ENCODE results near the gene ING2. TPM values are rescaled to one million over a fixed set of nuclear protein-coding genes. Genes with fewer than 3 reads are reported as not detected.
A peak's percentile ranks its signal among the peaks of the same experiment; 100 is the strongest.
"Not testable (repeated sequence)": the region's sequence is repeated elsewhere in the genome, so short reads cannot be mapped to it uniquely, and the experiment has no call there.

Gene ING2
- total RNA-seq, 1 experiment from 2014 or later, result 7.5 TPM

GRCh38 chr4:183469285-183469684, 35.6 kb upstream of the ING2 start:
- DNase-seq, result no peak
- H3K27me3 ChIP-seq (ENCODE audit: low read length), result no peaks in the 10 kb centered on the region
- H3K9ac ChIP-seq (ENCODE audit: low read length), result no peak overlapping the region
- no peaks in the 10 kb centered on the region for H3K9me3 ChIP-seq (ENCODE audit: low read length)
- H3K27ac ChIP-seq (ENCODE audit: low read length), result no peak overlapping the region
- no peaks in the 10 kb centered on the region for H3K36me3 ChIP-seq (ENCODE audit: insufficient read depth, low read length)
- no peak overlapping the region for H2AFZ ChIP-seq (ENCODE audit: low read length)
- H3K9me2 ChIP-seq (replicated peaks; ENCODE audit: insufficient read depth, low read length), result no peaks in the 10 kb centered on the region
- H4K20me1 ChIP-seq (ENCODE audit: insufficient read depth, low read depth, low read length), result no peaks in the 10 kb centered on the region
- no peaks in the 10 kb centered on the region for H3K79me2 ChIP-seq (ENCODE audit: low read length)
- no peak overlapping the region for H3K4me3 ChIP-seq (ENCODE audit: low read length)
- no peaks in the 10 kb centered on the region for H3K4me1 ChIP-seq (ENCODE audit: low read length)
- H3K4me2 ChIP-seq (ENCODE audit: low read depth, low read length, poor library complexity, severe bottlenecking), result no peak overlapping the region

- no peaks in the 10 kb centered on the region for H3K4me1 ChIP-seq (ENCODE audit: low read length)
- DNase-seq, result no peak
- H3K9me3 ChIP-seq (ENCODE audit: low read length), result no peaks in the 10 kb centered on the region
- H3K4me3 ChIP-seq (ENCODE audit: low read length), result no peak overlapping the region
- no peaks in the 10 kb centered on the region for H3K79me2 ChIP-seq (ENCODE audit: low read length)
- H3K27me3 ChIP-seq (ENCODE audit: low read length), result no peaks in the 10 kb centered on the region
- no peak overlapping the region for H3K4me2 ChIP-seq (ENCODE audit: low read depth, low read length, poor library complexity, severe bottlenecking)
- no peaks in the 10 kb centered on the region for H3K36me3 ChIP-seq (ENCODE audit: insufficient read depth, low read length)
- H3K27ac ChIP-seq (ENCODE audit: low read length), result no peak overlapping the region
- no peaks in the 10 kb centered on the region for H3K9me2 ChIP-seq (replicated peaks; ENCODE audit: insufficient read depth, low read length)
- no peaks in the 10 kb centered on the region for H4K20me1 ChIP-seq (ENCODE audit: insufficient read depth, low read depth, low read length)
- H2AFZ ChIP-seq (ENCODE audit: low read length), result no peak overlapping the region
- H3K9ac ChIP-seq (ENCODE audit: low read length), result no peak overlapping the region
Observed at GRCh38 chr4:183469936-183470335, 34.9 kb upstream of the ING2 start.

GRCh38 chr4:183470821-183471220, 34.0 kb upstream of the ING2 start:
- Histone ChIP-seq H3K4me3 (ENCODE audit: low read length) (no peak overlapping the region), H3K9me3 (ENCODE audit: low read length) (no peaks in the 10 kb centered on the region)

GRCh38 chr4:183471946-183472708, 32.7 kb upstream of the ING2 start:
- Histone ChIP-seq H3K9me2 (replicated peaks; ENCODE audit: insufficient read depth, low read length) (no peaks in the 10 kb centered on the region), H3K4me3 (ENCODE audit: low read length) (no peak overlapping the region), H3K27me3 (ENCODE audit: low read length) (no peaks in the 10 kb centered on the region), H3K9me3 (ENCODE audit: low read length) (no peaks in the 10 kb centered on the region), H2AFZ (ENCODE audit: low read length) (no peak overlapping the region), H3K9ac (ENCODE audit: low read length) (no peak overlapping the region), H3K79me2 (ENCODE audit: low read length) (no peaks in the 10 kb centered on the region), H4K20me1 (ENCODE audit: insufficient read depth, low read depth, low read length) (no peaks in the 10 kb centered on the region), H3K4me2 (ENCODE audit: low read depth, low read length, poor library complexity, severe bottlenecking) (no peak overlapping the region), H3K4me1 (ENCODE audit: low read length) (no peaks in the 10 kb centered on the region), H3K36me3 (ENCODE audit: insufficient read depth, low read length) (no peaks in the 10 kb centered on the region), H3K27ac (ENCODE audit: low read length) (no peak overlapping the region)
- DNase-seq, result peak; percentile 76

More at GRCh38 chr4:183470821-183471220, 34.0 kb upstream of the ING2 start:
- H3K9ac ChIP-seq (ENCODE audit: low read length), result no peak overlapping the region
- H2AFZ ChIP-seq (ENCODE audit: low read length), result no peak overlapping the region
- no peaks in the 10 kb centered on the region for H3K79me2 ChIP-seq (ENCODE audit: low read length)
- no peak overlapping the region for H3K4me2 ChIP-seq (ENCODE audit: low read depth, low read length, poor library complexity, severe bottlenecking)
- no peak for DNase-seq
- no peaks in the 10 kb centered on the region for H3K4me1 ChIP-seq (ENCODE audit: low read length)
- H3K9me2 ChIP-seq (replicated peaks; ENCODE audit: insufficient read depth, low read length), result no peaks in the 10 kb centered on the region
- no peak overlapping the region for H3K27ac ChIP-seq (ENCODE audit: low read length)
- no peaks in the 10 kb centered on the region for H4K20me1 ChIP-seq (ENCODE audit: insufficient read depth, low read depth, low read length)
- H3K36me3 ChIP-seq (ENCODE audit: insufficient read depth, low read length), result no peaks in the 10 kb centered on the region
- no peaks in the 10 kb centered on the region for H3K27me3 ChIP-seq (ENCODE audit: low read length)

- H3K9ac ChIP-seq (ENCODE audit: low read length), result no peak overlapping the region
- H3K36me3 ChIP-seq (ENCODE audit: insufficient read depth, low read length), result no peaks in the 10 kb centered on the region
- no peaks in the 10 kb centered on the region for H4K20me1 ChIP-seq (ENCODE audit: insufficient read depth, low read depth, low read length)
- no peaks in the 10 kb centered on the region for H3K79me2 ChIP-seq (ENCODE audit: low read length)
- no peaks in the 10 kb centered on the region for H3K27me3 ChIP-seq (ENCODE audit: low read length)
- H3K9me2 ChIP-seq (replicated peaks; ENCODE audit: insufficient read depth, low read length), result no peaks in the 10 kb centered on the region
- H2AFZ ChIP-seq (ENCODE audit: low read length), result no peak overlapping the region
- no peak overlapping the region for H3K4me3 ChIP-seq (ENCODE audit: low read length)
- no peak for DNase-seq
- no peaks in the 10 kb centered on the region for H3K9me3 ChIP-seq (ENCODE audit: low read length)
- H3K4me1 ChIP-seq (ENCODE audit: low read length), result no peaks in the 10 kb centered on the region
- H3K27ac ChIP-seq (ENCODE audit: low read length), result no peak overlapping the region
- no peak overlapping the region for H3K4me2 ChIP-seq (ENCODE audit: low read depth, low read length, poor library complexity, severe bottlenecking)
Observed at GRCh38 chr4:183478123-183478522, 26.7 kb upstream of the ING2 start.

GRCh38 chr4:183478926-183479325, 25.9 kb upstream of the ING2 start:
- no peak for DNase-seq
- H3K36me3 ChIP-seq (ENCODE audit: insufficient read depth, low read length), result no peaks in the 10 kb centered on the region
- H3K9me2 ChIP-seq (replicated peaks; ENCODE audit: insufficient read depth, low read length), result no peaks in the 10 kb centered on the region
- no peak overlapping the region for H2AFZ ChIP-seq (ENCODE audit: low read length)
- no peak overlapping the region for H3K27ac ChIP-seq (ENCODE audit: low read length)
- no peaks in the 10 kb centered on the region for H4K20me1 ChIP-seq (ENCODE audit: insufficient read depth, low read depth, low read length)
- H3K27me3 ChIP-seq (ENCODE audit: low read length), result no peaks in the 10 kb centered on the region
- H3K4me3 ChIP-seq (ENCODE audit: low read length), result no peak overlapping the region
- H3K9ac ChIP-seq (ENCODE audit: low read length), result no peak overlapping the region
- no peaks in the 10 kb centered on the region for H3K4me1 ChIP-seq (ENCODE audit: low read length)
- no peaks in the 10 kb centered on the region for H3K9me3 ChIP-seq (ENCODE audit: low read length)
- H3K79me2 ChIP-seq (ENCODE audit: low read length), result no peaks in the 10 kb centered on the region
- no peak overlapping the region for H3K4me2 ChIP-seq (ENCODE audit: low read depth, low read length, poor library complexity, severe bottlenecking)

GRCh38 chr4:183482515-183483095, 22.3 kb upstream of the ING2 start:
- not testable (repeated sequence) for H3K27me3 ChIP-seq (ENCODE audit: low read length); H3K4me3 ChIP-seq (ENCODE audit: low read length); H3K27ac ChIP-seq (ENCODE audit: low read length); H3K9ac ChIP-seq (ENCODE audit: low read length); H3K4me2 ChIP-seq (ENCODE audit: low read depth, low read length, poor library complexity, severe bottlenecking); DNase-seq; H3K9me3 ChIP-seq (ENCODE audit: low read length); H3K9me2 ChIP-seq (replicated peaks; ENCODE audit: insufficient read depth, low read length); H4K20me1 ChIP-seq (ENCODE audit: insufficient read depth, low read depth, low read length); H3K79me2 ChIP-seq (ENCODE audit: low read length); H3K36me3 ChIP-seq (ENCODE audit: insufficient read depth, low read length); H2AFZ ChIP-seq (ENCODE audit: low read length); H3K4me1 ChIP-seq (ENCODE audit: low read length)

GRCh38 chr4:183483997-183484396, 20.9 kb upstream of the ING2 start:
- no peak for DNase-seq
- Histone ChIP-seq H3K27me3 (ENCODE audit: low read length) (no peaks in the 10 kb centered on the region), H3K9me2 (replicated peaks; ENCODE audit: insufficient read depth, low read length) (no peaks in the 10 kb centered on the region), H3K27ac (ENCODE audit: low read length) (no peak overlapping the region), H3K4me3 (ENCODE audit: low read length) (no peak overlapping the region), H3K9me3 (ENCODE audit: low read length) (no peaks in the 10 kb centered on the region), H3K36me3 (ENCODE audit: insufficient read depth, low read length) (no peaks in the 10 kb centered on the region), H3K4me1 (ENCODE audit: low read length) (no peaks in the 10 kb centered on the region), H3K9ac (ENCODE audit: low read length) (no peak overlapping the region), H2AFZ (ENCODE audit: low read length) (no peak overlapping the region), H4K20me1 (ENCODE audit: insufficient read depth, low read depth, low read length) (no peaks in the 10 kb centered on the region), H3K79me2 (ENCODE audit: low read length) (no peaks in the 10 kb centered on the region), H3K4me2 (ENCODE audit: low read depth, low read length, poor library complexity, severe bottlenecking) (no peak overlapping the region)

Data from Karpas-422 (cell line).